HCEC 1CT (cell line): ENCODE data around the gene TEKT3.

Source experiments
- DNase-seq: peaks from one replicate; pipeline ENCODE4 v3.0.0-alpha.2; 2017

TEKT3 gene

DNA sequence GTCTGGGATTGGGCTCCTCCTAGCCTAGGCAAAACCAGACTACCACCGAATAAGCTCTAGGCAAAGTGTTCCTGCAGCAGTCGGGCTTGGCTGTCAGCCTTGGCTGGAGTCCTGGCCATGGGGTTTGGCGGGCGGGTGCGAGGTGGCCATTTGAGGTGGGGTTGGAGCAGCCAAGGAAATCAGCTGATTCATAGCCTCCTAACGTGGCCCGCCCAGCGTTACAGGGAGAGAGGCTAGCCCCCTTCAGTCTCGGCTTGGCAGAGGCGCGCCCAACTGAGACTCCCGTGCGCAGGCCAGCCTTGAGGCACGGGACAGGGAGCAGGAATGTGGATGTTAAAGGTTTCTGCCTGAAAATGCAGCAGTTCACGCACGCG, 78.2 kb downstream of the TEKT3 start:
- peak; percentile 73 for DNase-seq

GRCh38 chr17:15262291-15263205, 78.8 kb downstream of the TEKT3 start:
- peak; percentile 90 for DNase-seq

DNA sequence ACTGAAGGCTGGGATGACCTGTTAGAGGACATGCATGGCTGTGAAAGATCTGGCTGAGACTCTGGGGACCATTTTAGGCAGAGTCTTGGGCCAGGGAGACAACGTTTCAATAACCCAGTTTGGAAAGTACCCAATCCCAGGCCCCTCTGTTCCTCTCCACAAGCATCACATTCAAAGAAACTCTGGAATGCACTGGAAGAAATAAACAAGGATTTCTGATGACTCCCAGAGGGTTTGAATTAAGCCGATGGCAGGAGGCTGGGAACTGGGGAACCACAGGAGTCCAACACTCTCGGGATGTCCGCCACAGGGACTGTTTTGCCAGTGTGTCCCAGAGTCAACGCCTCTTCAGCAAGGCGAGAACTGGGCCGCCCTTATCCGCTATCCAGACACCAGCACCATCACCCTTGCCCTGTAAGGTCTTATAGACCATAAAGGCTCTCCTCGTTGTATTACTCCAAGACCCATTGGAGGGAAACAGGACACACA, 79.6 kb downstream of the TEKT3 start:
- DNase-seq = peak; percentile 20

- DNase-seq = peak; percentile 75
Measured at GRCh38 chr17:15261258-15261801, 80.1 kb downstream of the TEKT3 start.

DNA sequence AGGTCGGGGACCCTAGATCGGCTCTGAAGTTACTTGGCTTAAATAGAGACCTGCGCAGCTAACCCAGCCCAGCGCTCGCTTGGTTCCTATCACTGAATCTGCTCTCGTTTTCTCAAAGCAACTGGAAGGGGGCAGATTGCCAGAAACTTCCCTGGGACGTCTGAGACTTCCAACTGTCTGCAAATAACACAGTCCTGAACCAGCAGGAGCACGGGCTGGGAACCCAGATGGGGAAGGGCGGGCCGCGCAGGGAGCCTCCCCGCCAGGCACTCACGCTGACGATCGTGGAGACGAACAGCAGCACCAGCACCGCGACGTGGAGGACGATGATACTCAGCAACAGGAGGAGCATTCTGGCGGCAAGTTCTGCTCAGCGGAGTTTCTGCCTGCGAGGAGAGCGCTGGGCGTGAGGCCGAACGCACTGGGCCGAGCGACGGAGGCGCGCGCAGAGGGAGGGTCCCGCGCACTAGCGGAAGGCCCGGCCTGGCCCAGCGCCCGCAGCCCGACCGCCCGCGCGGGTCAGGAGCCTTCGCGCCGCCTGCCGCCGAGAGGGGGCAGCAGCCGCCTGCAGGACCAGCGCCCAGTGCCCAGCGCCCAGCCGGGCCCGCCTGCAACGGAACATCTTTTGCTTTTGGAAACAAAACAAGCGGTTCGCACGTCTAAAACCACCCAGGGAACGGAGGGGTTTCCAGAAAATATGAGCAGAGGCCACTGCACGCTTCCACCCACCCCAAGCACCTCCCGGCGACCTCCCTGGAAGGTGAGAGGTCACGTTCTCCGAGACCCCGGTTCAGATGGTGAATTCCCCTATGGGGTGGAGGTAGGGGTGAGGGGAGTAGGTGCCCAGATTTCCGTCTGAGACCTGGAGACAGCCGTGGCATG, 80.8 kb downstream of the TEKT3 start:
- peak; percentile 83 for DNase-seq

DNA sequence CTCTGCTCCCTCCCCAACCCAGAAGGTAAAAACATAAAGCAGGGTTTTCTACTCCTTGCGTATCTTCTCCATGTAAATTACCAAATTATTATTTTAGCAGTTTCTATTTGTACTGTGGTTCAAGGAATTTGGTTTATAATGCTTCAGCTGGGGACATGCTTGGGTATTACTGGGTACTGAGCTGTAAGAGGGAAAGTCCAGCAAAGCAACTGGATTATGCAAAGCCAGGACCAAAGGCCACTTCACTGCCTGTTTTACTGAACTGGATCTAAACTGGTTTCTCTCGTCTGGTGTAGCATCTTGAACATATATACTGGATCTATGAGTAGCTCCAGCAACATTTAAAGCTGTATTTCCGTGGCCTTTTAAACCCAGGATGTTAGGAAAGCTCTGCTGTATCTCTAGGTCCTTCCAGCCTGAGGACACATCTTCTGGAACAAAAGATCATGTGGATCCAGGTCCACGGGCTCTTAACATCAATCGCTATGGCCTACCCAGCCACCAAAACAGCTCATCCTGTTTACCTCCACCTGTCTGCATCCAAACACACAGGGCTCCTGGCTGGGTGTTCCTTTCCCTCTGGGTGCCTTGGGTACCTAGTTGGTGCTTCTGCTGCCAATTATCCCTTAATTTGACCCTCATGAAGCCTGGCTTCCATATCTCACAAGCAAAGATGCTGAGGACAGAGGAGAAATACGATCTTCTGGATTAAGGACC, 83.4 kb downstream of the TEKT3 start:
- DNase-seq = no peak

- DNase-seq = peak; percentile 70
Measured at GRCh38 chr17:15257258-15257788, 84.1 kb downstream of the TEKT3 start.

DNA sequence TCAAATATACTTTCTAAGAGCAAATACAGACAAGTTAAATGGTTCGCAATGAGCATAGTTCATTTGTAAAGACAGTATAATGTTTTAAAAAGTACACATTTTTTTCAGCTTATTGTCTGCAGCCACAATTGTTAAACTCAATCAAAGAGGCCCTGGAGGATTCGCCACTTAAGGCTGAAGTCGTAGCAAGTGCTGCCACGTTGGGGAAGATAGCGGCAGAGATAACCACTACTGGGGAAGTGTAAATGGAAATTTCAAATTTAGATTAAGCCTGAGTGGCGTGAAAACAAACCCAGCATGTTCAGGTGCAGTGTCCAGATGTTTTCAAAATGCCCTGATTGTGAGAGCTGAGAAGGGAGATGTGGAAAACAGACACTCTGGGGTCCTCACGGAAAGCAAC, 84.7 kb downstream of the TEKT3 start:
- DNase-seq = no peak

GRCh38 chr17:15255713-15256454, 85.5 kb downstream of the TEKT3 start:
- peak; percentile 21 for DNase-seq
